Endothelial cell of umbilical vein (primary cell): ENCODE data around the gene CD200.
A peak's percentile ranks its signal among the peaks of the same experiment; 100 is the strongest.

ENCODE experiments used
- CTCF ChIP-seq, 2 donors: IDR thresholded peaks; 1 replicate in 1 of 2; 2 replicates in 1 of 2; pipeline ENCODE4 v1.5.1; 2011; ENCODE audit warnings: low read length in 2 of 2, mild to moderate bottlenecking in 2 of 2, moderate library complexity in 2 of 2, control low read depth in 1 of 2, inconsistent platforms in 1 of 2, low read depth in 1 of 2; ENCODE audit not compliant: insufficient read depth in 1 of 2; ENCODE audit errors: extremely low read depth in 1 of 2
- EZH2 ChIP-seq: IDR thresholded peaks from 2 replicates; pipeline ENCODE4 v1.6.1; 2012; ENCODE audit warnings: borderline replicate concordance, low read depth, mild to moderate bottlenecking, moderate library complexity, low read length, inconsistent platforms; ENCODE audit not compliant: severe bottlenecking
- FOS ChIP-seq: IDR thresholded peaks from 2 replicates; pipeline ENCODE4 v1.6.1; 2011; ENCODE audit warnings: mild to moderate bottlenecking, low read length, moderate library complexity, borderline replicate concordance; ENCODE audit not compliant: insufficient read depth
- GATA2 ChIP-seq: IDR thresholded peaks from 2 replicates; pipeline ENCODE4 v1.7.0; 2011; ENCODE audit warnings: low read depth, mild to moderate bottlenecking, moderate library complexity, mixed read lengths, low read length; ENCODE audit not compliant: insufficient read length, insufficient read depth
- MAX ChIP-seq: IDR thresholded peaks from 2 replicates; pipeline ENCODE4 v1.6.1; 2011; ENCODE audit not compliant: insufficient read depth, insufficient read length
- POLR2A ChIP-seq: IDR thresholded peaks from 2 replicates; pipeline ENCODE4 v1.6.1; 2012; ENCODE audit warnings: low read depth, mild to moderate bottlenecking, control low read depth, low read length
- POLR2AphosphoS5 ChIP-seq: IDR thresholded peaks from 2 replicates; pipeline ENCODE4 v1.6.1; 2012; ENCODE audit warnings: low read depth, mild to moderate bottlenecking, control low read depth, low read length, moderate library complexity; ENCODE audit not compliant: insufficient read depth

- TF ChIP-seq CTCF (IDR thresholded peaks at IDR 0.05; ENCODE audit: extremely low read depth in 1 of 2, insufficient read depth in 1 of 2, low read depth in 1 of 2, low read length in 2 of 2): peak; percentile 51 to 54
- TF ChIP-seq EZH2: no peak
- TF ChIP-seq POLR2A: peak; percentile 15
- no peak for TF ChIP-seq MAX
- no peak for TF ChIP-seq POLR2AphosphoS5
- no peak for TF ChIP-seq GATA2
- no peak for TF ChIP-seq FOS
Measured at GRCh38 chr3:112293368-112294321, 39.3 kb upstream of the CD200 start, which contains the start of gene SLC9C1.
